Spleen (tissue), 7 donors: ENCODE results near the gene ITM2B.

Source experiments
- CTCF ChIP-seq, 11 experiments: fragments of 200-600 bp in 7 of 11; fragments of 450-650 bp in 4 of 11; sonication (generic) in 4 of 11; IDR thresholded peaks in 8 of 11; conservative IDR thresholded peaks in 3 of 11; 1 replicate in 7 of 11; 2 replicates in 4 of 11; pipeline versions ENCODE4 v1.4.0 to v1.8.0; 2016 to 2021; ENCODE audit warnings: antibody characterized with exemption in 11 of 11, inconsistent platforms in 4 of 11, mild to moderate bottlenecking in 1 of 11
- POLR2A ChIP-seq, 3 donors: fragments of 450-650 bp; IDR thresholded peaks; one replicate each; pipeline ENCODE4 v1.5.1; 2017; ENCODE audit warnings: antibody characterized with exemption in 3 of 3, mild to moderate bottlenecking in 1 of 3
- donor health status: DM: no; HTN: no; CAD: no; lungs with moderate emphysema.
- donor health status: DM: no; HTN: no; CAD: no.
- donor health status: DM: no; HTN: no; CAD: no.

DNA sequence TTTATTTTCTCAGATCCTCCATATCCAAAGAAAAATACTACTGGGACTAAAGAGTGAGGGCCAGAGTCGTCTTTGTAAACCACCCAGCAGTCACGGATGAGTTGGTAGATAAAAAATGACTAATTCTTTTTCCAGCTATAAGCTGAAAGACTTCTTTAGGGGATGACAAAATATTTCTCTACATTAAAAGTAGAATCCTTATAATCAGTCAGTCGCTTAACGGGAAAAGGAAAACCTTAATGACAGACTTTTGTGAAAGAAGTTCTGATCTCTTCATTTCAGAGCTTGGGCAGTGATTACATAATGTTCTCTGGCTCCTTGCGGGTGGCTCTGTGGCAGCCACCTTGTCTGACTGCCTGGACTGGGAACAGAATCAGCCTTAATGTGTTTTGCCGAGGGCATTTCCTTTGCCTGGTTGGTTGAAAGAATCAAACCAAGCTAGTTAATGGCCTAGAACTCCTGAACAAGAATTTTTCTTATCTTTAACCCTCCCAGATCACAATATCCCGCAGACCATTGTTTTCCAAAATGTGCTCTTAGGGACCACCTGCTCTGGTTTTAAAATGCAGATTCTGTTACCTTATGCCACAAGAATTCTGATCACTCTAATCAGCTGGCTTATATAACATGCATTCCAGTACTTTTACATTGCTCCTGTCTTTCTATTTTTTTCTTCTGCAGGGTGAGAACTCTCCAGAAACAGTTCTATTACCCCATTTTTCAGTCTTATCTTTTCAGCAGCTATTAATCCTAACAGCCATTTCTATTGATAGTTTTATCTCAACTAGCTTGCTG is 2.5 kb downstream of the ITM2B start:
- TF ChIP-seq POLR2A (IDR thresholded peaks at IDR 0.05), result peak in 1 of 3 donors; percentile 59
- TF ChIP-seq CTCF (IDR thresholded peaks at IDR 0.05 in 8 of 11, conservative IDR thresholded peaks at IDR 0.05 in 3 of 11), result no peak
